ENCODE data around the gene ARMC3.
"Not testable (repeated sequence)": the region's sequence is repeated elsewhere in the genome, so short reads cannot be mapped to it uniquely, and the experiment has no call there.

The ARMC3 gene

DNA sequence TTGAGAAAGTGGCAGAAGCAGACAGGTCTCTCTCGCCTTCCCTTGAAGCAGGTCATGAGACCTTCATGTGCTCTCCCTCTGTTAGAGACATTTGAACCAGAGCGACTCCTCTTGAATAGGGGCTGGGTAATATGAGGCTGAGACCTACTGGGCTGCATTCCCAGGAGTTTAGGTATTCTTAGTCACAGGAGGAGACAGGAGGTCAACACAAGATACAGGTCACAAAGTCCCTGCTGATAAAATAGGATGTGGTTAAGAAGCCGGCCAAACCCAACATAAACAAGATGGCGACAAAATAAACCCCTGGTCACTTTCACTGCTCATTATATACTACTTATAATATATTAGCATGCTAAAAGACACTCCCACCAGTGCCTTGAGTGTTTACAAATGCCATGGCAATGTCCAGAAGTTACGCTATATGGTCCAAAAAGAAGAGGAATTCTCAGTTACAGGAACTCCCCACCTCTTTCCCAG lies 124.0 kb downstream of the ARMC3 start:
- no peak for DNase-seq

DNA sequence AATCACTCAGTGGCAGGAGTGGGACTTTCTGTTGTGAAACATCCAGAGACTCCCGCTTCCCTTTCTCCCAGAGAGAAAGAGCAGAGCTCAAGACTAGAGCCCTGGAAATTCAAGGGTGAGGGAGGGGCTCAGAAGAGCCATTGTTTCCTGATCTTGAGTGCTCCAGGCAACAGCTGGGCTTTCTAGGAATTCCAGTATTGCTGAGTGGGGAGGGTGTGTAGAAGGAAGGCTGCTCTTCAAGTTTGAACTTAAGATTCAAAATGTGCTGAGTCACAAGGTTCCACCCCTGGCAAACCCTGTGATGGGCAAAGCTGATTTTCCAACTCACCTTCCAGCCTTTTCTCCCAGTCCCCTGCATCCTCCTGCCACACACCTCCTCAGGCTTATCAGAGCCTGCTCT lies 125.2 kb downstream of the ARMC3 start:
- no peak for DNase-seq

DNA sequence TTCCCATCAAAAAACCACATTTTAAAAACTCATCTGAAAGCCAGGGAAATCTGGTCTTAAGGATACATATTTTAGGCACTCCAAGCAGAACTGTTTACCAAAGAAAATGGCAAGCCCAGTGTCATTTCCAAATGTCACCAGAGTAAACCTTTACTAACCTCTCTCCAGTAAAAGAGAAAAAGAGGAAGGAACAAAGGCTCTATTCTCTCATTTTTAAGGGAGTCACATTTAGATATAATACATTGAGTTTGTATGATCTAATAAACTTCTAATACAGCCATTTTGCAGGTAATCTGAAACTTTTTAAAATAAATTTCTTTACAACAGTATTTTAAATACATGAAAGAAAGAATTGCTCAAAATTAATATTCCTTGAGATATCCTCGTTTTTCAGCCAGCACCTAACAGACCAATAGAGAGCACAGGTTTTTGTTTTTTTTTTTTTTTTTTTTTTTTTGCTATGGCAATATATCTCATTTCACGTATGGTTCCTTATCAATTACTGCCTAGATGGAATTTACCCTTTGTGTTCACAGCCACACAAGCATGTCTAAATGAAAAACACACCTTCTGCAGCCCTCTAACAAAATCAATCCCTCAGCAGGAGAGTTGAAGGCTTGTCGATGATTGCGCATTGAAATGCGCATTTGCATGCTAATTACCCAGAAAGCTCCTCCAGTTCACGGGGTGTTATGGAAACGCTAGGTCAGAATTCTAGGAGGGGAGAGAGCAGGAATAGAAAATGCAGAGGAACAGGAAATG lies 127.8 kb downstream of the ARMC3 start:
- no peak for DNase-seq

DNA sequence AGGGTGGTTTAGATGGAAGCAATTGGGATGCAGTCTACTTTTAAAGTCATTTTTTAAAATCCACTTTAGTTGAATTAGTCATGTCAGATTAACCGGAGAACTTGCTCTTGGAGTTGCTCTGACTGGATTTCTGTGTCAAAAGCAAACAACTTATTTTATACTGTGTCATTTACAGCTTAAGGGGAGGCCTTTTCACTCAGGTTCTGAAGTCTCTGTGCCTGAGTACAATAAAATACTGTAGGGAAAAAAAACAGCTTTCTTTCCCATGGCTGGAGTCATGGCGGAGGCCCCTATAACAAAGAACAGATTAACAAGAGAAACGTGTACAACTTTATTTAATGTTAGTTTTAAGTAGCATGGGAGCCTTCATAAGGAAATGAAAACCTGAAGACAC lies 128.3 kb downstream of the ARMC3 start:
- DNase-seq: no peak

DNA sequence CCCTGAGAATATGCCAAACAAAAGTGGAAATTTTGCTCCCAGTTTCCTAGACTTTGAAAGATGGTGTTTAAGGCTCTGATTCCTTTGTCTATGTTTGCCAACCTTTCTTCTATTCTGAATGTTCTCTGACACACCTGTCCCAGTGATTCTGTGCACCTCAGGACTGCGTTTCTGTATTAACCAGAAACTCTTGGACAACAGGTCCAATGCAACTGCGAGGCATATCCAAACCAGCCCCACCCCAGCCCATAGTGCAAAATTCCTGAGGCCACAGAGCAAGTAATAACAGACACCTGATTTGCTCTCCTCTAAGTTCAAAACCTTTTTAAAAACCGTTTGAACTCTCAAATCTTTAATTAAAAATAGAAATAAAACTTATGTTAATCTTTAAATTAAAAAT lies 130.5 kb downstream of the ARMC3 start:
- no peak for DNase-seq

DNA sequence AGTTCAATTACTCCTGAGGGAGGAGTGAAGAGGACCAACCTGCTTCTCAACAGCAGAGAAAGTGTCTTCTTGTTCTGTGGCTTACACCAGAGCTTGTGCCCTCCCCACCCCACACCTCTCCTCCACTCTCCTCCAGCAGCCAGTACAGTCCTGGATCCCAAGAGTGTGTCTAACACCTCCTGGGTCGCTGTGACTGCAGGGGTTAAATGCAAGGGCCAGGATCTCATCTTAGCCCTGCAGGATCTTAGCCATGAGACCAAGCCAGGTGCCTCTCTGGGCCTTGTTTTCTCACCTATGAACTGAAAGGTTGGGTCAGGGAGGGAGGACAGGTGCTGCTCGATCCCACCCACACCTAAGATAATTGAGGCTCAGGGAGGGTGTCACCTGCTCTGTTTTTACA lies 133.1 kb downstream of the ARMC3 start:
- no peak for DNase-seq

DNA sequence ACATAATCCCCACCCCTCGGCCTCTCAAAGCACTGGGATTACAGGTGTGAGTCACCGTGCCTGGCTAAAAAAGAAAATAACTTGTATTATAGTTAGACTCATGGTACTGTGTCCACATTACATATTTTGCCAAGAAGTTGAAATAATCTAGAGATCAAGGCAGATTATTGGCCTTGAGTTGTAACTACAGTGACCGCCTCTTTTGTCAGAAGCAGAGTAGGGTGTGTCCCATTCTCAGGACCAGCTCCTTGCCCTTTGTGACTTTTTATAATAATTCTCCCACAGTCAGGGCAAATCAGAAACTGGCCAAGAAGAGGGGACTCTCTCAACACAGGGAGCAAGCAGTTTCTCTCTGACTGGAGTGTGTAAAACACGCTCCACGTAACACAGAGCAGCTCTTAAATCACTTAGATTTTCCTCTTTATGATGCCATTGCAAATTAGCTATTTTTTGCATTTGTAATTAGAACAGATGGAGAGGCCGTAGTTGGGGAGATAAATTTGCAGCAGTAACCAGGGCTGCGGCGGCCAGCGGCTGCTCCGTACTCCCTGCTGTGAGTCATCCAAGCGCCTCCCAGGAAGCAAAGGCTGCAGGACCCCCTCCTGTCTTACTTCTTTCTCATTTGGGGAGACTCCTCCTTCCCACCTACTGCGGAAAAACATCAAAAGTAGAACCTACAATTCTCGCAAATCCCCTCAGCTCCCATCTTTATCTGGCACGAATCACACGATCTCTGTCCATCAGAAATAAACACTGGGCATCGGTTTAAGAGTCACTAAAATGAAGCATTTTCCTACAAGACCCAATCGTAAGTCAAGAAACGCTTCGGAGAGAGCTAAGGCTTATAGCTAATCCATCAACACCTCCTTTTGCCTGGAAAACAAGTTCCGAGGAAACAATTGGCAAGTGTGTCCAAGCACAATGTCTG lies 135.5 kb downstream of the ARMC3 start:
- no peak for DNase-seq

DNA sequence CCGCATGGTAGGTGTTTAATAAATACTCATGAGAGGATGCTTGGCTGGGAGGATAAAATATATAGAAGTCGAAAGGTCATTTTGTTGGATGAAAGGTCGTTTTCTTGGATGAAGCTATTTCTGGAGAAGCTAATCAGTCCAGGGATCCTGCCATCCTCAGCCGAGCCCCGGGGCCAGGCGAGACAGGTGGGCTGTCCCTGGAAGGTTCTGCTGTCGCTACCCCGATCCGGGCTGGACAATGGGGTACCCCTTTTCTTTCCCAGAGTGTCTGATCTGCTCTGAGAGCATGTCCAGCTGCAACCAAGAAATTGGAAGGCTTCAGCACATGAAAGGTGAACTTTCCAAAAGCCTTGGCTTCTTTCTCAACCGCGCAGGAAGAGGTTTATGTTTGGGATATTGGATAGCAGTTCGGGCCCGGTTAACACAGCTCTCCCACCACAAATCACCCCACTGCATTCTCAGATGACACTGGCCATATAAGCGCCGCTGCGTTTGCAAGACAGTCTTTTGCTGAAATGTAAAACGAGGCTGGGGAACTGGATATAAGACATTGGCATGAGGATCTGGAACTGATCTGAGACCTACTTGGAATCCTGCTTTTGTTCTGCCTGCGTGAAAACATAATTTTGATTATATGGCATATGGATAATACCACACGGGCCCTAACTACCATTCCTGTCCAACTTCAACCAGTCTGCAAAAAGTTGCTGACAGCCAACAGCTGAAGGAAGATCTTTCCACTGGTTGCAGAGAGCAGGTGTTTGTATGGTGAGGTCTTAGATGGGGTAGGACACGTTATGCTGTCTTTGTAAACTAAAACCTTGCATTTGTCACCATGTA lies 136.3 kb downstream of the ARMC3 start:
- no peak for DNase-seq

DNA sequence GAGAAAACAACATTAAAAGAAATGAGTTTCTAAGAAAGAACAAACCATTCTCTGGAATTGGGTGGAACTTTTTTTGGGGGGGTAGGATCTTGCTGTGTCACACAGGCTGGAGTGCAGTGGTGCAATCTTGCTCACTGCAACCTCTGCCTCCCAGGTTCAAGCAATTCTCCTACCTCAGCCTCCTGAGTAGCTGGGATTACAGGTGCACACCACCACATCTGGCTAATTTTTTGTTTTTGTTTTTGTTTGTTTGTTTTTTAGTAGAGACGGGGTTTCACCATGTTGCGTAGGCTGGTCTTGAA lies 136.9 kb downstream of the ARMC3 start:
- DNase-seq: not testable (repeated sequence)

DNA sequence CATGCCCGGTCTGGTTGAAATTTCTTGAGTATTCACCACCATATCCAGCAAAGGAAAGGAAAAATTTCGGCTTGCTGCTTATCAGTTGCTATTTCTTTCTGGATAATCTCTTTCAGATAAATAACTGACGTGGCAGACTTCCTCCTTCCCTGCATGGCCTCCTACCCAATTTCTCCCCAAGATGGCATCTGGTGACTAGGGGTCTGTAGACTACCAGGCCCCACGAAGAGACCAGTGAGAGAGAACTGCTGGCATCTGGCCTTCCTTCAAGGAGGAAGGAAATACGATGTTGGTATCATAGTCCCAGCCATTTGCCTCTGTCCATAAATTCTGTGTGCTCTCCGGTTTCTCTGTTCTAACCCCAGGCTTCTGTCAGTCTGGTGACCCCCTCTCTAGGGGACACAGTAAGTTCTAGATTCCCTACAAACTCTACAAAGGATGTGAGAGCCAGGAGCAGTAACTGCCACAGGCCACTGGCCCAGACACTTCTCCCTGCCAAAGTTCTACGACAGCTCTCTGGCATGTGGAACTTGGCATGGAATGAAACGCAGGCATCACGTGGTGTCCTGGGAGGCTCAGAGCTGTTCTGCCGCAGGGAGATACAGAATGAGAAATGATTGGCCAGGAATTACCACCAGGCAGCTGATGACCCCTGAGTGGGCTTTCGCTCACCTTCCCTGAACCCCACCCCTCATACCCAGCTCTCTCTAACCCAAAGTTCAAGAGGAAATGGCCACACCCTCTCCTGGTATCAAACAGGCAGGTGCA lies 137.5 kb downstream of the ARMC3 start:
- DNase-seq: no peak

DNA sequence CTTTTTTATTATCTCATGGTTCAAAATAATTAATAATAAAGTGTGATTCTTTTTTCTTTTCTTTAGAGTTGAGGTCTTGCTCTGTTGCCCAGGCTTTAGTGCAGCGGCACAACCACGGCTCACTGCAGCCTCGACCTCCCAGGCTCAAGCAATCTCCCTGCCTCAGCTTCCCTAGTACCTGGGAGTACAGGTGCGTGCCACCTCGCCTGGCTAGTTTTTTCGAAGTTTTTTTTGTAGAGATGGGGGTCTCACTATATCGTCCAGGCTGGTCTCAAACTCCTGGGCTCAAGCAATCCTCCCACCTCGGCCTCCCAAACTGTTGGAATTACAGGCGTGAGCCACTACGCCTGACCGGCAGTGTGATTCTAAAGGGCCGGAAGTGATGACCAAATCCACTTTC lies 139.5 kb downstream of the ARMC3 start:
- no peak for DNase-seq

DNA sequence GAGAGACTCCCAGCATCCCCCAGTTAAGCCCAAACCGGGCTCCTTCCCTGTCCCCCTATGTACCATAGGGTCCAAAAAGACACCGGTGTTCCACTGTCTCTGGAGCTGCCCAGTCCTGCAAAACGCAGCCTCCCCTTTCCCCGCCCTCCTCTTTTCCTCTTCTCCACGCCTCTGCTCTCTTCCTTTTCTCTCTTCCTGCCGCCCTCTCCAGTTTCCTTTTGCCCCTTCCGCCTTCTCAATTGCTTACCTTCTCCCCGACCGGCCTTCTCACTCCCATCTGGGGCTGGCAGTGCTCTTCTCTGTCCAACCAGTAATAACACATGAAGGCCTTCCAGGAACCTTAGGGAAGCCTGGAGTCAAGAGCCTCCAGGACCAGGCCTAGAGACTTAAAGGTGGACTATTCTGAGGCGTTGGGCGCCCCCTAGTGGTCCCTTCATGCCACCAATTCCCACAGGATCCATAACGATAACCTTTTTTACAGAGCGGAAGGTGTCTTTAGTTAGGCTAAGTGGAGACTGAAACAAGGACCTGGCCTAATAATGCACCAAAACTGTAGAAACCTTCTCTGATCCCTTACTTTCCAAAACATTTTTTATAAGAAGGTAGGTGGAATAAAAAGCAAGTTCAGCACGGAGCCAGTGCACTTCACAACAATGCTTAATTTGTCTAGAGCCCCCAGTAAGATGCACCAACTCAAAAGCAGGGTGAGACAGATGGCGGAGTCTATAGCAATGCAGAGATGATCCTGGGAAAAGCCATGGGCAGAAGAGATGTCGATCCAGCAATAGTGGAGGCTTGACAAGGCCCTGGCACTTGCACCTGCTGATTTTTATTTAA lies 140.3 kb downstream of the ARMC3 start:
- peak; percentile 11 for DNase-seq

DNA sequence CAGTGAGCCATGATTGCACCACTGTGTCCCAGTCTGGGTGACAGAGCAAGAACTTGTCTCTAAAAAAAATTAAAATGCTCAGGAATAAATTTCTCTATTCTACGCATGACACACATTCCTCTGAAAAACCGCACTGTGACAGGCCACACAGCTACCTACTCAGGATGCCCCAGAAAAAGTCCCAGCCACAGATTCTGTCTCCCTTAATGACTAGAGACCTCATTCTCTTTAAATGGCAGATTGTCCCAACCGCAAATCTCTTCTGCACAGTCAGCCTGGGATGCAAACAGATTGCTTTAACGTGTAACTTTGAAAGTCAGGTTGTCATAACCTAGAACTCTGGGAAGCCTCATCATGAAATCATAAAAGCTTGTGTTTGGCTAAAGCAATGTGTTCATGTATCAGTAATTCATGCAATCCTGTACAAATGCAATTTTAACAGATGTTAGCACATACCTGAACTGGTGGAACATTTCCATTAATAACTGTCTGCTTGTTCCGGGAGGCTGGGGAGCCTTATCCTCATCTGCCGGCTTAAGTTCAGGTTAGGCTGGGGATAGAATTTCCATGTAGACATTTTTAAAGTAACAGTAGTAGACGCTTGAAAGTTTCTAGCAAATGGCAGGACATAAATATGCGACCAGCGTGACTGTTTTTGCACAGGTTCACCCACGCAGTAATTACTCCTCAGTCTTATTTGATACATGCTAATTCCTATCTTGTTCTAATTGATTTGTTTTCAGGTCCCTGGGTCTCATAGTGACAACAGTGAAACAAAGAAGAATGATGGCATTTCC lies 141.4 kb downstream of the ARMC3 start:
- no peak for DNase-seq

DNA sequence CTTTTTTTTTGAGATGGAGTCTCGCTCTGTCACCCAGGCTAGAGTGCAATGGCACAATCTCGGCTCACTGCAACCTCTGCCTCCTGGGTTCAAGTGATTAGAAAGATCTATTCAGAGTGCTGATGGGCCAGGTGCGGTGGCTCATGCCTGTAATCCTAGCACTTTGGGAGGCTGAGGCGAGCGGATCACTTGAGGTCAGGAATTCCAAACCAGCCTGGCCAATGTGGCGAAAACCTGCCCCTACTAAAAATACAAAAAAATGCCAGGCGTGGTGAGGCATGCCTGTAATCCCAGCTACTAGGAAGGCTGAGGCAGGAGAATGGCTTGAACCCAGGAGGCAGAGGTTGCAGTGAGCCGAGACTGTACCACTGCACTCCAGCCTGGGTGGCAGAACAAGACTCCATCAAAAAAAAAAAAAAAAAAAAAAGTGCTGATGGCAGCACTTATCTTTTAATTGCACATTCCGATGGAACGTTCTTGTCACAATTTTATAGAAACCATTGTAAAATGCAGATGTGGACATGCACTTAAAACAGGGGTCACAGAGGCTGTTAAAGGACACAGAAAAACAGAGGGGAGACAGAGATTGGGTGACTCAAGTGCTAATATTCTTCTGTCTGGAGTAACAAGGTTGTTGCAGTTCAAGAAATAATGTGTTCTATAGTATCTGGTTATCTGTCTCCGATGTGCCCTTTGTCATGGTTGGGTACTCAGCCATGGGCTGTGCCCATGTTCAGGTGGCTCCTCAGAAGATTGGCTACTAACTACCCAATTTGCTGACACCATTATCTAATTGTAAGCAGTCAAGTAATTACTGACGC lies 142.4 kb downstream of the ARMC3 start:
- DNase-seq: not testable (repeated sequence)

DNA sequence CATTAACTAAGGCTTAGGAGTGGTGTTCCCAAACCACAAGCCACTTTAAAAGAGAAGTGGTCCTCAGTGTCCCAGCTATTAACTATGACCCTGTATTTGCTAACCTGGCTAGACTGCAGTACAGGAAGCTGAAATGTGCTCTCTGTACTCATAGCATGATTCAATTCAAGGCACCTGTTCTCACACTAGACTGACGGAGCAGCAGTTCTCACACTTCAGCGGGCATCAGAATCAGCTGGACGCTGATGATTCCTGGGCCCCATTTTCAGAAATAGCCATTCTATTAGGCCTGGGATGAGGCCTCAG lies 143.0 kb downstream of the ARMC3 start:
- no peak for DNase-seq

DNA sequence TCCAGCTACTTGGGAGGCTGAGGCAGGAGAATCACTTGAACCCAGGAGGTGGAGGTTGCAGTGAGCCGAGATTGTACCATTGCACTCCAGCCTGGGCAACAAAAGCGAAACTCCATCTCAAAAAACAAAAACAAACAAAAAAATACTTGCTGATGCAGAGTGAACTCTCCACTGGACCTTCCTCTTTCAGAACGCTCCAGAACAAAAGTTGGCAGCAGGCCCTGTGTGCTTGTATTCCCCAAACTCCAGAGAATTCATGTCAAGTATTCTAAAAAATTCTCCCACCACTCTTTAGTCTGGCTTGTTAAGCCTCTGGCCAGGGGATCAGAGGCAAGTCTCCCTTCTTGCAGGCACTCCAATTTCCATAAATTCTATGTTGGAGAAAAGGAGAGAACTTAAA lies 144.7 kb downstream of the ARMC3 start:
- DNase-seq: not testable (repeated sequence)

DNA sequence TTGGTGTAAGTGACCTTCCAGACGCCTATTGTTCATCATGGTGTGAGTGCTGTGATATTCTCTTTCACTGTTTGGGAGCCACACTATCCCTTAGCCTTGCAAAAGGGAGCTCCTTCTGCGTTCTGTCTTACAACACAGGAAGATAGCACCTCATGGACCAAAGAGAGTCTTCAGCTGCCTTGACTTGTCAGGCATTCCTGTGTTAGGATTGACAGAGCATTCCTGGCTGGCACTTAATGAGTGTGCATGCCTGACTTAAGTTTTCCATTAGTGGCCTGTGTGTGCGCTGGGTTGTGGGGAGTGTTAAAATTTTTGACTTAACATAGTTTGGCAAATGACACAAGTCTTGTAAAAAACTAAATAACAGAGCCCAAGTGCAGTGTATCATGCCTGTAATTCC lies 145.7 kb downstream of the ARMC3 start:
- DNase-seq: no peak

DNA sequence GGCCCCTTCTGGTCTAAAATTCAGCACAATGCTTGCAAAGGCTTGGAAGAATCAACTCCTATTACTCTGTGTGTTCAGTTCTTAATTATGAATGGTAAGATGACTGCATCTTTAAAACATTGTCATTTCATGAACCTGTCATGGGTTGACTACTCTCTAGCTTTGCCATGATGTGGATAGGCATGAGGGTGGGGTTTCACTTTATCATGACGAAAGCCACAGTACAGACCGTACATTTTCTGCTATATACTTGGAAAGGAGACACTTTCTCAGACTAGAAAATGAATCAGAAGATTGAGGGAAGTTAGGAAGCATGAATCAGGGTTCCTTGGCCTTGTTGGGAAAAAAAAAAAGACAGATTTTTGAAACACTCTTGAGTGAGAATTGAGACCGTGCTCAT lies 147.8 kb downstream of the ARMC3 start:
- no peak for DNase-seq

DNA sequence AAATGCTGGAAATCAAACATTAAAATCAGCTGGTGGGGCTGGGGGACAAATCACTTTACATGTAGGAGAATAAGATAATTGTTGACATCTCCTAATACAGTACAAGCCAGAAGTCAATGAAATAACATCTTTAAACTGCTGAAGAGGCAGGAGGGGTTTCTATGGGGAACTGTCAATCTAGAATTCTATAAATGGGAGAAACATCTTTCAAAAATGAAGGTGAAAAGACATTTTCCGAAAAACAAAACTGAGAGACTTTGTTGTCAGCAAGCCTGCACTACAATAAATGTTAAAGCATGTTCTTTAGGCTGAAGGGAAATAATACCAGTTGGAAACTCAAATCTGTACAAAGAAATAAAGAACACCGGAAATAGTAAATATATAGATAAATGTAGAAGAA lies 150.3 kb downstream of the ARMC3 start:
- no peak for DNase-seq

DNA sequence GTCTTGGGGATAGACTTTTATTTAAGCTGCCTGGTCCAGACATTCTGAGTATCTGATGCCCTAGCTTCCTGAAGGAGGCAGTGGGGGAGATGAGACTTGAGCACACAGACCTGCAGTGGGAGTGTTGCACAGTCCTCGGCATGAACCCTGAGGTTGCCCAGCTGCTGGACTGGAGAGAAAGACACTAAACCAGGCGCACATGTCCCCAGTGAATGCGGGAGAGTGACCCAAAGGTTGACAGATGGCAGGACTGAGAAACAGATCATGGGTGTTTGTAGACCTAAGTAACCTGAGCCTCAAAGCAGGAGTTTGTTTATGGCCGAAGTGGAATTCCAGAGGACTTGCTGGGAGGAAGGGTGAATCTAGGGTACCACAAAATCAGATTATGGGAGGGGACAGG lies 151.8 kb downstream of the ARMC3 start:
- no peak for DNase-seq
